Glutamatergic neuron (in vitro differentiated cells): ENCODE measurements around the gene ASCL1. TPM values are rescaled to one million over a fixed set of nuclear protein-coding genes. Genes with fewer than 3 reads are reported as not detected.

Source experiments
- DNase-seq: peaks from one replicate; pipeline ENCODE4 v3.0.0; 2022
- H3K27ac Mint-ChIP-seq: one replicate; pipeline ENCODE4 v1.8.0; 2020; ENCODE audit warnings: mild to moderate bottlenecking, mixed read lengths, inconsistent platforms; ENCODE audit not compliant: unreplicated experiment
- H3K27me3 Mint-ChIP-seq: one replicate; pipeline ENCODE4 v1.8.0; 2020; ENCODE audit warnings: mild to moderate bottlenecking, moderate library complexity, mixed read lengths, inconsistent platforms; ENCODE audit not compliant: unreplicated experiment
- H3K36me3 Mint-ChIP-seq: one replicate; pipeline ENCODE4 v1.8.0; 2020; ENCODE audit warnings: mild to moderate bottlenecking, mixed read lengths, inconsistent platforms; ENCODE audit not compliant: unreplicated experiment
- H3K4me1 Mint-ChIP-seq: one replicate; pipeline ENCODE4 v1.8.0; 2020; ENCODE audit warnings: mild to moderate bottlenecking, low read depth, mixed read lengths, inconsistent platforms; ENCODE audit not compliant: unreplicated experiment
- H3K4me3 Mint-ChIP-seq: one replicate; pipeline ENCODE4 v1.8.0; 2020; ENCODE audit warnings: mild to moderate bottlenecking, mixed read lengths, inconsistent platforms; ENCODE audit not compliant: unreplicated experiment
- H3K9me3 Mint-ChIP-seq: one replicate; pipeline ENCODE4 v1.8.0; 2020; ENCODE audit warnings: mild to moderate bottlenecking, moderate library complexity, mixed read lengths, inconsistent platforms; ENCODE audit not compliant: unreplicated experiment
- total RNA-seq: library from RNA; stranded (reverse); fragmentation: NEBNext Ultra II Directional; extraction: Animal tissue kit (Norgen Biotek cat#: 25700); gene quantifications from one replicate; pipeline ENCODE4 v1.2.1, GENCODE V29; 2021; ENCODE audit not compliant: unreplicated experiment
- TF ChIP-seq, protein P1 (sequence below): fragments of 200-600 bp; sonication (generic); IDR thresholded peaks from one replicate; pipeline ENCODE4 v1.5.0; 2021; ENCODE audit not compliant: partially characterized antibody, unreplicated experiment

Gene ASCL1
- total RNA-seq, 1 donor from 2014 or later = not detected

DNA sequence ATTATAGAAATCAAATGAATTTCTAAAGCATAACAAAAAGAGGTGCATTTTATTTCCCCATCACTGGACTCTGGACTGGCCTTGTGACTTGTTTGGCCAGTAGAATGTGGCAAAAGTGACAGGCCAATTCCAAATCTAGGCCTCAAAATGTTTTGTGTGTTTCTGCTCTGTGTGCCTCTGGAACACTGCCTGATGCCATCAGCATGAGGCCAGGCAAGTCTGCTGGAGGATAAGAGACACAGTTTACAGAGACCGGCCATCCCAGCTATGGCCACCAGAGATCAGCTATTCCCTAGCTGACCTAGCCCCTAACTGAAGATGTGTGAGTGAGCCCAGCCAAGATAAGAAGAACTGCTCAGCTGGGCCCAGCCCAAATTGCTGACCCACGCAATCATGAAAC, 32.9 kb downstream of the ASCL1 start:
- no peaks in the 10 kb centered on the region for H3K36me3 Mint-ChIP-seq
- H3K27ac Mint-ChIP-seq = no peak overlapping the region
- TF ChIP-seq, protein P1, sequence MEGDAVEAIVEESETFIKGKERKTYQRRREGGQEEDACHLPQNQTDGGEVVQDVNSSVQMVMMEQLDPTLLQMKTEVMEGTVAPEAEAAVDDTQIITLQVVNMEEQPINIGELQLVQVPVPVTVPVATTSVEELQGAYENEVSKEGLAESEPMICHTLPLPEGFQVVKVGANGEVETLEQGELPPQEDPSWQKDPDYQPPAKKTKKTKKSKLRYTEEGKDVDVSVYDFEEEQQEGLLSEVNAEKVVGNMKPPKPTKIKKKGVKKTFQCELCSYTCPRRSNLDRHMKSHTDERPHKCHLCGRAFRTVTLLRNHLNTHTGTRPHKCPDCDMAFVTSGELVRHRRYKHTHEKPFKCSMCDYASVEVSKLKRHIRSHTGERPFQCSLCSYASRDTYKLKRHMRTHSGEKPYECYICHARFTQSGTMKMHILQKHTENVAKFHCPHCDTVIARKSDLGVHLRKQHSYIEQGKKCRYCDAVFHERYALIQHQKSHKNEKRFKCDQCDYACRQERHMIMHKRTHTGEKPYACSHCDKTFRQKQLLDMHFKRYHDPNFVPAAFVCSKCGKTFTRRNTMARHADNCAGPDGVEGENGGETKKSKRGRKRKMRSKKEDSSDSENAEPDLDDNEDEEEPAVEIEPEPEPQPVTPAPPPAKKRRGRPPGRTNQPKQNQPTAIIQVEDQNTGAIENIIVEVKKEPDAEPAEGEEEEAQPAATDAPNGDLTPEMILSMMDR = no peak
- DNase-seq = no peak
- H3K4me1 Mint-ChIP-seq = no peaks in the 10 kb centered on the region
- H3K4me3 Mint-ChIP-seq = no peak overlapping the region
- H3K9me3 Mint-ChIP-seq = no peaks in the 10 kb centered on the region
- H3K27me3 Mint-ChIP-seq = peaks cover 1% of the 10 kb centered on the region

DNA sequence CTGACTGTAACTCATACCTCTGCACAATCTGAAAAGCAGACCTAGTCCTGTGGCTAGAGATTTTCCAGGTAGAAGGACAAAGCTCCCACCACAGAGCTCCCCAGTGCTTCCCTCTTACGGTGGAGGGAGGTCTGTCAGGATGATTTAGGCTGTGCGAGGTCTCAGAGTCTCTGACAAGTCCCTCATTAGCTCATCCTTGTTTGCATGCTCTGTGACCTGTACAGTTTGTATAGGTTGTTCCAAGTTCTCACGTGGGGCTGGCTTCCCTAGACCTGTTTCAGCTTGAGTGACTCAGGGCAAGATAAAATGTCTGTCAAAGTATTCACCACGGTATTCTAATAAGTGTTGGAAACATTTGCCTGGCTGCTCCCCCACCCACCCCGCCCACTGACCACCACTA, 34.8 kb downstream of the ASCL1 start:
- H3K4me1 Mint-ChIP-seq = no peaks in the 10 kb centered on the region
- H3K36me3 Mint-ChIP-seq = no peaks in the 10 kb centered on the region
- no peaks in the 10 kb centered on the region for H3K9me3 Mint-ChIP-seq
- peaks cover 1% of the 10 kb centered on the region for H3K27me3 Mint-ChIP-seq
- no peak for DNase-seq
- TF ChIP-seq, protein P1 = no peak
- no peak overlapping the region for H3K4me3 Mint-ChIP-seq
- no peak overlapping the region for H3K27ac Mint-ChIP-seq

DNA sequence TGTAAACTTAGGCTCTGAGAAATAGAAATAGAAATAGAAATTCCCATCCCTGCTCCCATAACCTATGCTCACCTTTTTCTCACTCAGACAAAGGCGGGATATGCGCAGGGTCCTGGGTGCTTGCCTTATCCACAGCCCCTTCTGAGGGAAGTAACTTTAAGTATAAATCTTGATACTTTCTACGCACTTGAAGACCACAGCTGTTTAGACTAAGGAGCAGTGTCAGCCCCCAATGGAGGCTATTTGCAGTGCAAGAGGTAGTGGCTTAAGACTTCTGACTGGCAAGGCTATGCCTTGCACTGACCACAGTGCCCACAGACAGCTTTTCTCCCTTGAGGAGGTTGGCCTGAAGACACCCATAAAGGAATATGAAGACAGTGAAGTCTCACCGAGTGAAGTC, 35.2 kb downstream of the ASCL1 start:
- H3K27ac Mint-ChIP-seq = no peak overlapping the region
- TF ChIP-seq, protein P1 = no peak
- H3K9me3 Mint-ChIP-seq = no peaks in the 10 kb centered on the region
- H3K27me3 Mint-ChIP-seq = peaks cover 1% of the 10 kb centered on the region
- no peak overlapping the region for H3K4me3 Mint-ChIP-seq
- no peak for DNase-seq
- no peaks in the 10 kb centered on the region for H3K36me3 Mint-ChIP-seq
- no peaks in the 10 kb centered on the region for H3K4me1 Mint-ChIP-seq

DNA sequence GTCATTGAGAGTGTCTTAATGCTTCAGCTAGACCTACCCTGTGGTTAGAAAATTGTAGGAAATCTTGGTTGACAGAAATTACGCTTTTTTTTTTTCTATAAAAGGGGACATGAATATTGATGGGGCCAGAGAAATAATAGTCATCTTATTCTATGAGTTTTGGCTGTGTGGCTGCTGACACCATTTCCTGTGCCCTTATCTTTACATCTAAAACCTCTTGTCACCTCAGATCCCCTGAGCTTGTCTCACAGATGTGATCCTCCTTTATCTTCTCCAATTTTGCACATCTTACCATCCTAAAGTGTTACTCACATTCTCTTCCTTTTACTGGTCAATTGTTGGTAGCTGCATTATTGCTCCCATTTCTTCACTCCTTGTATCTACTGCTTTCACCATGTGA, 36.1 kb downstream of the ASCL1 start:
- Mint-ChIP-seq H3K36me3 (peaks cover 2% of the 10 kb centered on the region), H3K4me1 (no peaks in the 10 kb centered on the region), H3K9me3 (no peaks in the 10 kb centered on the region), H3K27ac (no peak overlapping the region), H3K4me3 (no peak overlapping the region), H3K27me3 (peaks cover 1% of the 10 kb centered on the region)
- TF ChIP-seq, protein P1 = no peak
- DNase-seq = no peak

DNA sequence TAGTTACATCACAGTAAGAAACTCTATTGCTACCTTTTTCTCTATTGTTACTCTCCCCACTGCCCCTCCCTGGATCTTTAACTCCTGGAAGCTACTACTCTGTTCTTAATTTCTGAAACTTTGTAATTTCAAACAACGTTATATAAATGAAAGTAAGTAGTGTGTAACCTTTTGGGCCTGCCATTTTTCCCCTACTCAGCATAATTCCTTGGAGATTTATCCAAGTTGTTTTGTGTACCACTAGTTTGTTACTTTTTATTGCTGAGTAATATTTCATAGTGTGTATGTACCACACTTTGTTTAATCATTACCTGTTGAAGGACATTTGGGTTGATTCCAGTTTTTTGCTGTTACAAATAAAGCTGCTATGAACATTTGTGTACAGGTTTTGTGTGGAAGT, 37.9 kb downstream of the ASCL1 start:
- Mint-ChIP-seq H3K27me3 (peaks cover 1% of the 10 kb centered on the region), H3K4me1 (no peaks in the 10 kb centered on the region), H3K36me3 (peaks cover 8% of the 10 kb centered on the region), H3K27ac (no peak overlapping the region), H3K4me3 (no peak overlapping the region), H3K9me3 (no peaks in the 10 kb centered on the region)
- no peak for DNase-seq
- TF ChIP-seq, protein P1 = no peak

Other genes starting within 250 kb of the ASCL1 start
- gene PAH, start 40.4 kb upstream of the ASCL1 start, total RNA-seq = not detected